Colon (tissue), 2 donors: ENCODE results near the gene PACRG.

Source experiments
- FAIRE-seq: peaks from 2 replicates; lab custom pipeline; 2012; peaks lifted over from hg19 to GRCh38; lab: Jason Lieb, UNC
- donor health status: control.
- donor health status: control.

PACRG gene

DNA sequence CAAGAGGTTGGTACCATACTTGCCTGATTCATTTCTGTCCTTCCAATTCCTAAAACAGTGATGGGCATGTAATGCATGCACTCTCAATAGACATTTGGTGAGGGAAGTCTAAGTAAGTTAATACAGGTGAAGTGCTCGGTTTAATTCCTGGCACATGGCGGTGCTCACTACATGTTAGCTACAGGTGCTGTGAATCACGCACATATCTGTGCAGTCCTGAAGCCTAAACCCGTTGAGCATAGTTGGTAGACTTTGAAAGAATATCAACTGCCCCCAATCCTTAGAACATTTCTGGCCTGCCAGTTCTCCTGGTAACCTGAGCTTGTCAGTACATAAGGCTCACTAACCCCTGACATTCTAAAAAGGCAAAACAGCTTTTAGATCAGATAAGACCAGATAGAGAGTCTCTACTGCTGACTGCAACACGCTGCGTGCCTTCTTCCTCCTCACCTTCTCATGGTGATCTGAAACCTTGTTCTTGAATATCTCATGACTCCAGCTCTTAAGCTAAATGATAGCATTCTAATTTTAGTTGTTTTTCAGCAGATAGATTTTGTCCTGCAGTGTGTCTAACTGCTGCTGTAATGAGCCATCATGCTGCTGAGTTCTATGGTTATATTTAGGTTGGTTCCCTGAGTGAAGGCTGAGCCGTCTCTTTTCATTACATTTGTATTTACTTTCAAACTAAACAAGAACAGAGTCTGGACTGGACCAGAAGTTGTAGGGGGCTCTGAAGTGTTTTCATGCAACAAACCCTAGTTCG is 358.3 kb downstream of the PACRG start:
- no peak for FAIRE-seq

DNA sequence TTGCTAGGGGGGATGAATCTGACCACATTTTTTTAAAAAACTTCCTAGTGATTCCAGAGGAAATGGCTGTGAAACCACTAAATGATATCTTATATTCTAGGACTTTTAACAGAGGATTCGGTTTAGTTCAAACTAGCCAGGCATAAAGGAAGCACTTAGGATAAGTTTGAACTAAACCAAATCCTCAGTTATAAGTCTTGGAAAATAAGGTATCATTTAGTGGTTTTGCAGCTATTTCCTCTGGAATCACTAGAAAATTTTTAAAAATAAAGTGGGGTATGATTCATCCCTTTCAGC is 358.8 kb downstream of the PACRG start:
- FAIRE-seq: no peak

DNA sequence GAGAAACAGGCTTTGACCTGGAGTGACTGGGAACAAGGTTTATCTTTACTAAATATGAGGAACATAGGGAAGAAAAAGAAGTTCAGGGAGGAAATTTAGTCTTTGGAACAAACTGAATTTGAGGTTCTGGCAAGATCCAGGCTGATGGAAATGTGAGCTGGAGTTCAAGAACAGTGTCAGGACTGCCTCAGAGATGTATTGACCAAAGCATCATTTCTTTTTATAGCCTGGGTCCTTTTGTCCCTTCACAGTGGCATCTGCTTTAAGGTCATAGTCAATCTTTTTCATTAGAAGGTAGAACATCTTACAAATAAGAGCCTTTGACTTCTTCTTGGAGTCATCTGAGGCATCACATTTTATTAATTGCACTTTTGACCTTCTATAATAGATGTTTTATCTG is 360.2 kb downstream of the PACRG start:
- no peak for FAIRE-seq

DNA sequence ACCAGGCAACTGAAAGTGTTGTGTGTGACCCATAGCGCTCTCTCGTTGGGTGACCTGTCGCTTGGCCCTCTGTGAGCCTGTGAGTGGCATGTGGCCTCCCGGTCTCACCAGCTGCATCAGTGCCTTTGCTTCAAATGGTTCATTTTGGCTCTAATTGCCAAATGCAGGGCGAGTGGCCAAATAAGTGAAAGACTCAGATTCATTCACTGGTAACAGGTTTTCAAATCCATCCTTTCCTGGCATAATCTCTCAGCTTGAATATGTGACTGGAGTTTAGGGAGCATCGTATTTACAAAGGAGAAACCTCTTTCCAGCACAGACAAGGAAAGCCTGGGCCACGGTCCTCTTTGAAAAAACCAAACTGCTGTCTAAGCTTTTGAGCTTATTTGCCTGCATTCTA is 365.1 kb downstream of the PACRG start:
- no peak for FAIRE-seq

DNA sequence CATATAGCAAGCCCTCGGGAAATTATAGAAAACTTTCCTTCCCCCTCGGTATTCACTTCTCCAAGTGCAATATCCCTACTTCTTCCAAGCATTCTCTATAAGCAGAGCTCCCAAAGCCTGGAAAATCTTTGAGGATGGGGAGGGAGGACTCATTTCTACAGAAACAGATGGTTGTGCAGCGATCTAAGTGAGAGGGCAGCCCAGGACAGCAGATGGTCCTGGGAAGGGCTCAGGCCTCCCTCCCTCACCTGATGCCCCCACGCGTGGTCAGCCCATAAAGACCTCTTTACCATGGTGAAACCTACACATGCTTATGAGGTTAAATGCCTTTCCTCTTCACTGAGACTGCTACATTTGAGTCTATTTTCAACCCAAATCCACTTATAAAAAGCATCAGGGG is 367.1 kb downstream of the PACRG start:
- no peak for FAIRE-seq

DNA sequence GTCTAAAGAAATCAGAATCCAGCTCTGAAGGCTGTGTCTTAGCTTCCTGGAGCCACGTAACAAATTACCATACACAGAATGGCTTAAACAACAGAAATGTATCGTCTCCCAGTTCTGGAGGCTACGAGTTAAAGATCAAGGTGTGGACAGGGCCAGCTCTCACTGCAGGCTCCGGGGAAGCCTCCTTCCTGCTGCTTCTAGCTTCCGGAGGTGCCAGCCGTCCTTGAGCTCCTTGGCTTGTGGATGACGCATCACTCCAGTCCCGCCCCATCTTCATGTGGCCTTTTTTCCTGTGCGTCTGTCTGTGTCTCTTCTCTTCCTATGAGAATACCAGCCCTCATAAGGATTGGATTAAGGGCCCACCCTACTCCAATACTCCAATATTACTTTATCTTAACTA is 367.6 kb downstream of the PACRG start:
- no peak for FAIRE-seq

DNA sequence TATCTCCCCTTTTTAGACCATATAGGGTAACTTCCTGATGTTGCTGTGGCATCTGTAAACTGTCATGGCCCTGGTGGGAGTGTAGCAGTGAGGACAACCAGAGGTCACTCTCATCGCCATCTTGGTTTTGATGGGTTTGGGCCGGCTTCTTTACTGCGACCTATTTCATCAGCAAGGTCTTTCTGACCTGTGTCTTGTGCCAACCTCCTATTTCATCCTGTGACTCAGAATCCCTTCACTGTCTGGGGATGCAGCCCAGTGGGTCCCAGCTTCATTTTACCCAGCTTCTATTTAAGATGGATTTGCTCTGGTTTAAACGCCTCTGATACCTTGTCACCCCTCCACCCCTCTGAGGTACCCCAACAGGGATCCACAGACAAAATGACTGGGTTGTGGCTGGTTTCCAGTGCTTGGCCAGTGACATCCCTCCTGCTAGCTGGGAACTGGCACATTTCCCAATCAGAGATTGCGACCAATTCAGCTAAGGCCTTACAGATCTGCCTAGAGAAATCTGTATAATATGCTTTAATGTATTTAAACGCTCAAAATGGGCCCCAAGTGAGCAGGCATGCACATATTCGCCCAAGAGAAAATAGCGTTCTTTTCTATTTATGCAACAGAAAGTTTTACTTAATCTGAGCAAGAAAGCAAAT is 371.2 kb downstream of the PACRG start:
- FAIRE-seq: no peak

DNA sequence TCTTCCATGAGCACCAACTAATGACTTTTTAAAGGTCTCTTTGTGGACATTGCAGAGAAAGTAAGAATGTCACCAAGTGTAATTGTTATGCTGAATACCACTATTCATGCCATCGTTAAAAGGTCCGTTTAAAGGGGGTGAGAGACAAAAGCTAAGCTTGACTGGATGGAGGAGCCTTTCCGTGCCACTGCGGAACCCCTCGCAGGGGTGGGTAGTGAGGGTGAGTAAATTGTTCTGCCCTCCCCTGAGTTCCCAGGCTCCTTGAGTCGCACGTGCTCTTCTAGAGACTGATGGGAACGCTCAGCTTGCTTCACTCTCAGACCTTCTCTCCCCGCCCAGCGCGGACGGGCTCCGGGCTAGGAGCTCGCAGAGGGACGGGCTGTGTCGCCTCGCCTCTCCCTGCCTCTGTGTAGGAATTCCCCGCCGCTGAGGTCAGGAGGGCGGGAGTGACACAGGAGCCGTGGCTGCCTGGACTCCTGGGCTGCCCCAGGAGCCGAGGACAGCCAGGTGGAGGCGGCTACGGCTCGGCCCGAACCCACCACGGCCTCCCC is 371.9 kb downstream of the PACRG start:
- FAIRE-seq: no peak

DNA sequence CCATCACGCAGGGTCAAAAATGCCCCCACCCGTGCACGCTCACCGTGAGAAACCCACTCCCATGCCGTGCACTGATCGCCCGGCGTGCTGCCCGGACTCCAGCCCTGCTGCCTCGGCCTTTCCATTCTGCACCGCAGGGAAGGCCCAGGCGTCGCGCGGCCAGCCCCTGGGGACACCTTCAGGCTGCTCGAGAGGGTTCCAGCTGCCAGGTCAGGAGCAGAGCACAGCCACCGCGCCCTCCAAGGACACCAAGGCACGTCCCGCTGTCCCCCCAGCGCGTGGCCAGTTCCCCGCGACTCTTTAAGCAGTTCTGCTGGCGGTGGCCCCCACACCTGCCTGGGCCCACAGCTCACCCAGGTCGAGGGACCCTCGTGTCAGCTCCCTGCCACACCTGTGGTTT is 372.5 kb downstream of the PACRG start:
- FAIRE-seq: no peak

DNA sequence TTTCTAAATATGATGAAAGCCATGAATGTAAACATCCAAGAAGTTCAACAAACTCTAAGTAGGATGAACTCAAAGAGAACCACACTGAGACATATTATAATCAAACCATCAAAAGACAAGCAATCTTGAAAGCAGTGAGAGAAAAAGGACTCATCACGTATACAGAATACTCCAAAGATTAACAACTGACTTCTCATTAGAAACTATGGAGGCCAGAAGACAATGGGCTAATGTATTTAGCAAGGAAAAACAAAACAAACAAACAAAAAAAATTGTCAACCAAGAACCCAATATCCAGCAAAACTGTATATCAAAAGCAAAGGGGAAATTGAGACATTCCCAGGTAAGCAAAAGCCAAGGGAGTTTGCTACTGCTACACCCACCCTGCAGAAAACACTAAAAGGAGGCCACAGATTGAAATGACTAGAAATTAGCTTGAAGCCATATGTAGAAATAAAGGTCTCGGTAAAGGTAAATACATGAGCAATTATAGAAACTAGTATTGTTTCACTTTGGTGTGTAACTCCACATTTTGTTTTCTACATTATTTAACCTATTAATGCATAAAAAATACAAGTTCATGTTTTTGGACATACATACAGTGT is 385.7 kb downstream of the PACRG start:
- FAIRE-seq: no peak

DNA sequence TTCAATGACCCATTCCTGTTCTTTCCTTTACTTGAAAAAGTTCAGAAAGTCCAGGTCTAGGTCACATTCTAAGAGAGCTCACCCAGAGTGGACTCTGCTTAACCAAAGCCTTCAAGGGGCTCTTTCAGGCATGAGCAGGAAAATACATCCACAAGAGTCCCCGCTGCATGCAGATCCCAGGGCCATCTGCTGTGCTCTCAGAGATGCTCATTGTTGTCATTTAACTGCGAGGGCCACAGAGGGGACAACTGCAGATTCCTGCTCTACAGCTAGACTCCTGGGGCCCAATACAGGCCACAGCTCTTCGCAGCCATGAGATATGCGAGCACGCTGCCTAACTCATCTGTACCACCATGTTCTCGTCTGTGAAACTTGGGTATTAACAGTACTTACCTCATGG is 391.2 kb downstream of the PACRG start:
- no peak for FAIRE-seq

DNA sequence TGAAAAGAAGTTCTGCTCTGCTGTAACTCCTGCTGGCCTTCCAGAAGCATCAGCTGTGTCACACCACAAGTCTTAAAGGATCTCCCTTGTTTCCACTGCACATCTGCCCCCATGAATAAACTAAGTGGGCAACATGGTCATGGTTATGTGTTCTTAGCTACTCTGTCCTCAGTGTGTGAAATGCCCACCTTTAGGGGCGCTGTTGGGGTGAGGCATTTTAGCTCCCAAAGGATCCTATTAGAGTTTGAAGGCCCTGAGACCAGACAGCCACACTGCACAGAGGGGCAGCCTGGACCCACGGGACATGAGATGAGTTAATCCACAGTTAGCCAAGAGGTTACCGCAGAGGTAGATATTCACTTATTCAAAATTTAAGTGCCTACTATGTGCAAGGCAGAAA is 392.4 kb downstream of the PACRG start:
- no peak for FAIRE-seq

DNA sequence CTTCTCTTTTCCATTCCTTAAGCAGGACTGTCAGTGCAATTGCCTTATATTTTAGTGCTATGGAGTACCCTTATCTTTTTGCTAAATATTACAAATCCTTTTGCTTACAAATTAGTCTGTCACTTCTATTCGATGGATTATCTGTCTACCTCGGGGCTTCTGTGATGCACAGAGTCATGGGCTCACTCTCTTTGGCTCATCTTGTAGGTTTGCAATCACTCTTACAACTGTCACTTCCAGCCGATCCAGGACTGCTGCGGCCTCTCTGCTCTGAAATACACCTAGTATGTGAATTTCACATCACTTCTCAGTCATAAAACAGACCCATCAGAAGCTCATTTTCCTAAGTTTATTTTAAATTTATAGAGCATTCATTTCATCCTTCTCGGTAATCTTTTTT is 393.5 kb downstream of the PACRG start:
- no peak for FAIRE-seq

DNA sequence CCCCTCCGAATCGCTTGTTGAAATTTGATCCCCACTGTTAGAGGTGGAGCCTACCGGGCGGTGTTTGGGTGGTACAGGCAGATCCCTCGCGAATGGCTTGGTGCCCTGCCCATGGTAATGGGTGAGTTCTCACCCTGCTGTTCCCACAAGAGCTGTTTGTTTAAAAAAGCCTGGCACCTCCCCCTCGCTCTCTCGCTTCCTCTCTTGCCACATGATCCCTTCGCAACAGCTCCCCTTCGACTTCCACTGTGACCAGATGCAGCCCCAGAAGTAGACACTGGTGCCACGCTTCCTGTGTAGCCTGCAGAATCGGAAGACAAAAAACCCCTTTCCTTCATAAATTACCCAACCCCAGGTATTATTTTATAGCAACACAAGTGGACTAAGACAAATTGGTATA is 394.6 kb downstream of the PACRG start:
- no peak for FAIRE-seq

DNA sequence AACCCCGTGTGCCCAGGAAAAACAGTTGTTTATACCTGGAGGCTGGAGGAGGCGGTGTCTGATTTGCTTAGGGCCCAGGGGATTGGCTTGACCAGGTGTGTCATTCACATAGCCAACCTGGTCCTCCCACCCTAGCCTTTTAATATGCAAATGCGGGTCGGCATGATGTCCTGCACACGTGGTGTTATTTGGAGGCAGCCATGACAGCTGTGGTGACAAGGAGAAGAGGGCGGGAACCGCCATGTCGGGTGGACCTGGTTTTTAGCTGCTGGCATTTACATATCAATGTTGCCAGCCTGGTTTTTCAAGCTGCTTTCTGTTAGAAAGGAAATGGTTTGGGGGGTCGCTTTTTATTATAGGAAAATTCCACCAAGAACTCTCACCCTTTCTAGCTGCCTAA is 395.3 kb downstream of the PACRG start:
- no peak for FAIRE-seq

DNA sequence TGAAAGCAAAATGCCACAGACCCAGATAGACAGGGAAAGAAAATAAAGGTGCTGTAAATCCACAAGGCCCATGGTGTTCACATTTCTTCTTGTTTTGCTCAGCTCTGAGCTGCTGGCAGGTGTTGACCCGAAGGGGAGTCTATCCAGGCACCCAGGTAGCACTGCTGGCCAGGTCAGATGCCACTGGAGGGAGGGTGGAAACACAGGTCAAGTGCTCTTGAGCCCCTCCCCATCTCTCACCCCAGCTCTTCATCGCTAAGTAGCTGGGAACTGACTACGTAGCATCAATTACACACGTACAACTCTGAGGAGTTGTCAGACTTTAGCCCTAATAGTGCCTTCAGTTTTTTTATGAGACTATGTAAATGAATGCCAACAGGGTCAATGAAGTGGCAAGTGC is 399.0 kb downstream of the PACRG start:
- no peak for FAIRE-seq

DNA sequence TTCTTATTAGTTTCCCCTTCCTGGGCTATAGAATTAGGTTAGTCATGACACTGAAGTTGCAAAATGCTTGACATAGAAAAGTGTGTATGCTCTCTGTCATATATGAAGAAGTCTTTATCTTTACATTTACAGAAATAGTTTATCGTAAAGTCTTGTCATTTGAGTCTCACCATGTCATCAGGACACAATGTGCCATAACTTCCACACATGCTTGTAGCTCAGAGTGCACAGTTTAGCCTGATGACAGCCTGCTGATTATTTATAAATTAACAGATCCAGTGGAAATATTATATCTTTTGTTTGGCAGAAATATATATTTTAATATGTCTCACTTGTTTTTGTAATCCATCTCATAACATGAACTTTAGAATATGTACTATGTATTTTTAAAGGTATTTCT is 399.8 kb downstream of the PACRG start:
- no peak for FAIRE-seq

DNA sequence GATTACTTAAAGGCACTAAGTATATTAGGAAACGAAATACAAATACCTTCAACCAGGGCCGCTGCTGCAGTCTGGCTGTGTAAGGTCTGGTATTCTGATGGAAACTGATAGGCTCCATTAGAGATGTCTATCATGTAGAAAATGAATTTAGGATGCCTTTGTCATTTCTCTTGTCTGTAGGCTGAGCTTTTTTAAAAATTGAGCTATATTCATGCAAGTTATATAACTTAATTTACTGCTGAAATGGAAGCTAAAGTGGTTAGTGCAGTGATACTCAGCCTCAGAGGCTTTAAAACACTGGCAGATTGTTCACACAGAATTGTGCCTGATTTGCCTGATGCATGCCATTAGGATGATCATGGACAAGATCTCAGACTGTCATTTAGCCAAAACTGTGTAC is 400.6 kb downstream of the PACRG start:
- FAIRE-seq: no peak

DNA sequence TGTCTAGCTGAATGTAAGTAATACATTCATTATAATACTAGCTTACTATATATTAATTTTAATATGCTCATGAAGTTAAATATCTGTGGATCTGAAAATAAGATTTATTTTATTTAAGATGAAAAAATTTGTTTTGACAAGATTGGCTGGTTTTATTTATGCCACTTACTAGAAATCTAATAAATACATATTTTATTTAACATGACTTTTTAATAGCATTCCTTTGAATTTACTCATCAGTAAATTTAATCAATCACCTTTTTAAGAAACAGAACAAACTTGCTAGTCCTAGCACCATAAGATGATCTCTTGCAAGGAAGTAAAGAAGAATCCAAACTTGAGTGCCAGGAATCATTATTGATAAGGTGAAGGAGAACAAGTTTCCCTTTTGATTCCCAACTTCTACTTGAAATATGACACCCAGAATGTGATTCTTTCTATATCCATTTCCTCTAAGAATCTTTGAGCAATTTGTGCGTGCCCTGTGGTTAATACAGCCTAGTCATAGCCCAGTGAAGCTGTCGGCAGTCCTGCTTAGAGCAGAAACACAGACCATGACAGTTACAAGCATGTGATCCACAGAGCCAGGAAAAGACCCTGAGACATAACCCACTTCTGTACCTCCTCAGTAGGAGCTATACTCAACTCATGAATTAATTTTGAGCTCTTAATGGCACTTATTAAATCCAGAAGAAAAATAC is 404.4 kb downstream of the PACRG start:
- no peak for FAIRE-seq

DNA sequence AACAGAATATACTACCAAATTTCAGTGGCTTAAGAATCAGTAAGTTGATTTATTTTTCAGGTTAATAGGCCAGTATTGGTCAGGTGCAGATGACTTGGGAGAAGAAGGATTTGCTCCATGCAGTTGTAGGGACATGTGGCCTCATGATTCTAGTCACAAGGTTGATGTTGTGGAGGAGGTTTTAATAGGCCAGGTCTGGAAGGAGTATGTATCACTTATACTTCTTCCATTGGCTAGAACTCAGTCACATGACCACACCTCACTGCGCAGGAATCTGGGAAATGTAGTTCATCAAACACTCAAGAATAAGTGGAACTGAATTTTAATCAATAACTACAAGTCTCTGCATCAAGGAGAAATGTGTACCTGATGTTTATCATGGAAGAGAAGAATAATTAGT is 405.2 kb downstream of the PACRG start:
- no peak for FAIRE-seq

DNA sequence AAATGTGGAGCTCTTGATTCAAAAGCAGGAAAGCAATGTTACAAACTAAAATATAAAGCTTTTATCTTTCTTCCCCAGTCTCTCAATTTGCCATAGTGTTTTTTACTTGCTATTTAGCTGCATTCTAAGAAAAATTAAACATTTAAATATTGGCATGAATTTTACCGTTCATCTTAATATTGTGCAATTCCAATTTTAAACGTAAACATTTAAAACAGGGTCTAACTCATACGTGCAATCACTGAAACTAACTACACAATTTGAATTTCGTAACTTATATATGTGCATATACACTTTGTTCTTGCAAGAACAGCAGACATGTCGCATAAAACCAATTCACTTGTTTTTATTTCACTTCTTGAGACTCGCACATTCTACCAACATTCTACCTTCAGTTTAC is 405.9 kb downstream of the PACRG start:
- no peak for FAIRE-seq

DNA sequence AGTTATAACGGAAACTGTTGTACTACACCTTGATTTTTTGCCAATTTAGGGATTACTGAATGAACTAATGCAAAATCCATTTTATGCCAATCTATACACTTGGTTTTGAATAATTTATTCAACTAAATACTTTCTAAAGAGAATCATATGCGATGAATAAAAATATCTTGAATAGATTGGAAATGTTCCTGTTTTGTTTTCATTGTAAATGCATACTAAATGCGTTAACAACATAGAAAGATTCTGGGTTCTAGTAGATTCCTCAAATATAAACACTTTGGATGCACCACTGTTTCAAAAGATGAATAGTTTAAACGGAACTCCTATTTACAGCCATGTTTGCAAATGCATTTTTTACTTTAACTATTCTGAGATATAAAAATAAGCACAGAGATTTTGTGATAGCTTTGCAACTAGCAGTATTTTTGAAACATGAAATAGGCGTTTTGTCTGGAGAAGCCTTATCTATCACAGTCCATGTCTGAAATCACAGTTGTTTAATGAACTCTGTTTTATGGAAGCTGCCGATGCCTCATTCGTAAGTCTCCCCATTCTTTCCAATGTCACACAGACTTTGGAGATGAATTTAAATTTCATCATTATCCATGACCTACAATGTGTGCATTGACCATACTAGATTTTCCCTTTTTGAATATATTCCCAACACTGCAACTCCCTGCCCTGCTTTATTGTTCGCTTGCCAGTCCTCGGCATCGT is 409.1 kb downstream of the PACRG start:
- no peak for FAIRE-seq
